Superior temporal gyrus (tissue), 1 donor: ENCODE data around the gene EIF4ENIF1.
"Not testable (repeated sequence)": the region's sequence is repeated elsewhere in the genome, so short reads cannot be mapped to it uniquely, and the experiment has no call there.

Source experiments
- DNase-seq: peaks from one replicate; pipeline ENCODE4 v3.0.0-alpha.2; 2016; ENCODE audit errors: extremely low spot score

Gene EIF4ENIF1

GRCh38 chr22:31495343-31495742 lies 5.7 kb upstream of the EIF4ENIF1 start:
- DNase-seq: no peak

- not testable (repeated sequence) for DNase-seq
Measured at GRCh38 chr22:31493355-31493754, 3.7 kb upstream of the EIF4ENIF1 start.

GRCh38 chr22:31492151-31492550 lies 2.5 kb upstream of the EIF4ENIF1 start:
- DNase-seq: no peak

- DNase-seq: no peak
Measured at GRCh38 chr22:31491218-31491962, 1.7 kb upstream of the EIF4ENIF1 start.

GRCh38 chr22:31490496-31490925 lies 869 bp upstream of the EIF4ENIF1 start:
- DNase-seq: peak; percentile 69

GRCh38 chr22:31488988-31489617 lies 539 bp downstream of the EIF4ENIF1 start:
- no peak for DNase-seq

- DNase-seq: no peak
Measured at GRCh38 chr22:31488346-31488883, 1.2 kb downstream of the EIF4ENIF1 start.

GRCh38 chr22:31486951-31487350 lies 2.7 kb downstream of the EIF4ENIF1 start:
- DNase-seq: no peak

GRCh38 chr22:31486369-31486768 lies 3.3 kb downstream of the EIF4ENIF1 start:
- DNase-seq: not testable (repeated sequence)

- DNase-seq: not testable (repeated sequence)
Measured at GRCh38 chr22:31482470-31482869, 7.2 kb downstream of the EIF4ENIF1 start.

GRCh38 chr22:31481129-31481528 lies 8.5 kb downstream of the EIF4ENIF1 start:
- no peak for DNase-seq

- no peak for DNase-seq
Measured at GRCh38 chr22:31477329-31477728, 12.3 kb downstream of the EIF4ENIF1 start.

GRCh38 chr22:31475800-31476199 lies 13.8 kb downstream of the EIF4ENIF1 start:
- no peak for DNase-seq

- no peak for DNase-seq
Measured at GRCh38 chr22:31474743-31475142, 14.9 kb downstream of the EIF4ENIF1 start.

GRCh38 chr22:31465307-31465706 lies 24.3 kb downstream of the EIF4ENIF1 start:
- DNase-seq: no peak

- DNase-seq: no peak
Measured at GRCh38 chr22:31461699-31462098, 27.9 kb downstream of the EIF4ENIF1 start.

GRCh38 chr22:31451709-31452571 lies 37.7 kb downstream of the EIF4ENIF1 start:
- no peak for DNase-seq

GRCh38 chr22:31449506-31449905 lies 40.1 kb downstream of the EIF4ENIF1 start:
- DNase-seq: no peak

- no peak for DNase-seq
Measured at GRCh38 chr22:31448382-31448781, 41.3 kb downstream of the EIF4ENIF1 start.

GRCh38 chr22:31447337-31447736 lies 42.3 kb downstream of the EIF4ENIF1 start:
- no peak for DNase-seq

GRCh38 chr22:31446767-31447166 lies 42.9 kb downstream of the EIF4ENIF1 start:
- no peak for DNase-seq

- no peak for DNase-seq
Measured at GRCh38 chr22:31446208-31446607, 43.4 kb downstream of the EIF4ENIF1 start.
